CD4-positive, alpha-beta T cell (primary cell): Measurements from ENCODE around the gene TBC1D23. TPM values are rescaled to one million over a fixed set of nuclear protein-coding genes. Genes with fewer than 3 reads are reported as not detected.

Experiments used
- ATAC-seq: fragments of 200-7000 bp; cut with Tn5 transposase; one replicate; pipeline ENCODE4 v1.10.0; 2022; ENCODE audit warnings: mild to moderate bottlenecking; ENCODE audit not compliant: poor library complexity
- CTCF ChIA-PET: fragments of 350-600 bp; sonication (Branson Sonifier 250); formaldehyde crosslinking; loops from one replicate; lab custom pipeline; 2021; ENCODE audit warnings: antibody characterized with exemption, inconsistent platforms; lab: Charles Lee
- POLR2A ChIA-PET: fragments of 350-600 bp; sonication (Branson Sonifier 250); formaldehyde crosslinking; loops from one replicate; lab custom pipeline; 2021; ENCODE audit warnings: antibody characterized with exemption, inconsistent platforms; lab: Charles Lee
- DNase-seq, 14 experiments: peaks; one replicate each; pipeline ENCODE4 v3.0.0-alpha.2; 2013 to 2020; ENCODE audit warnings: mixed read lengths in 2 of 14
- H3K27ac ChIP-seq, 2 donors: one replicate each; pipeline versions ENCODE4 v1.5.1 to v1.7.0; 2013; ENCODE audit warnings: low read length in 2 of 2, low read depth in 1 of 2, mild to moderate bottlenecking in 1 of 2
- H3K27me3 ChIP-seq, 2 experiments: 1 replicate in 1 of 2; 2 replicates in 1 of 2; pipeline versions ENCODE4 v1.6.1 to v1.7.0; 2013; ENCODE audit warnings: low read length in 2 of 2, control low read depth in 1 of 2, mild to moderate bottlenecking in 1 of 2, moderate library complexity in 1 of 2; ENCODE audit not compliant: insufficient read depth in 2 of 2, control insufficient read depth in 1 of 2
- H3K36me3 ChIP-seq: one replicate; pipeline ENCODE4 v1.6.1; 2013; ENCODE audit warnings: low read length, control low read depth; ENCODE audit not compliant: insufficient read depth
- H3K4me1 ChIP-seq: one replicate; pipeline ENCODE4 v1.6.1; 2013; ENCODE audit warnings: low read length, control low read depth; ENCODE audit not compliant: insufficient read depth
- H3K4me3 ChIP-seq: one replicate; pipeline ENCODE4 v1.5.1; 2013; ENCODE audit warnings: mild to moderate bottlenecking, low read length, moderate library complexity
- H3K9me3 ChIP-seq, 2 experiments: 1 replicate in 1 of 2; 2 replicates in 1 of 2; pipeline versions ENCODE4 v1.6.1 to v1.7.0; 2013; ENCODE audit warnings: low read length in 2 of 2, mild to moderate bottlenecking in 2 of 2, control low read depth in 1 of 2, moderate library complexity in 1 of 2; ENCODE audit not compliant: control insufficient read depth in 1 of 2, insufficient read depth in 1 of 2
- H3K27ac Mint-ChIP-seq: one replicate; pipeline ENCODE4 v1.8.0; 2020; ENCODE audit warnings: mixed read lengths
- H3K27me3 Mint-ChIP-seq: one replicate; pipeline ENCODE4 v1.8.0; 2021; ENCODE audit warnings: mixed read lengths
- H3K36me3 Mint-ChIP-seq: one replicate; pipeline ENCODE4 v1.8.0; 2021; ENCODE audit warnings: low read depth, mixed read lengths
- H3K4me1 Mint-ChIP-seq: one replicate; pipeline ENCODE4 v1.8.0; 2021; ENCODE audit warnings: low read depth, mixed read lengths
- H3K4me3 Mint-ChIP-seq: one replicate; pipeline ENCODE4 v1.8.0; 2020; ENCODE audit warnings: mild to moderate bottlenecking, mixed read lengths
- H3K9me3 Mint-ChIP-seq: one replicate; pipeline ENCODE4 v1.8.0; 2020; ENCODE audit warnings: mixed read lengths
- CTCF ChIP-seq: fragments of 200-600 bp; IDR thresholded peaks from one replicate; pipeline ENCODE4 v1.8.0; 2022; ENCODE audit warnings: antibody characterized with exemption, mild to moderate bottlenecking
- intact Hi-C, 2 experiments: fragments of 100-400 bp; cut with DNase I in 1 of 2; cut with micrococcal nuclease in 1 of 2; formaldehyde crosslinking; loops; one replicate each; pipeline versions ENCODE4 v1.15.1 to v1.9.0; 2023 to 2025; cut with DNase I, micrococcal nuclease
- total RNA-seq, 174 experiments: library from RNA in 2 of 174; stranded (reverse) in 2 of 174; gene quantifications; one replicate each; pipeline ENCODE4 v1.2.3 and lab custom pipeline; 2021 to 2026

TBC1D23 gene
- total RNA-seq, 2 experiments from 2014 or later, result 31.8 to 34.8 TPM

GRCh38 chr3:100266531-100266930, 5.7 kb downstream of the TBC1D23 start:
- H3K27me3 Mint-ChIP-seq, result no peaks in the 10 kb centered on the region
- Histone ChIP-seq H3K27me3 (no peaks in the 10 kb centered on the region), H3K9me3 (no peaks in the 10 kb centered on the region), H3K4me1 (peaks cover 14% of the 10 kb centered on the region), H3K36me3 (no peaks in the 10 kb centered on the region), H3K27ac (no peak overlapping the region), H3K4me3 (no peak overlapping the region)
- DNase-seq (no peak), ATAC-seq (no peak)
- H3K36me3 Mint-ChIP-seq, result peaks cover 12% of the 10 kb centered on the region
- H3K4me1 Mint-ChIP-seq, result peaks cover 57% of the 10 kb centered on the region
- no peaks in the 10 kb centered on the region for H3K9me3 Mint-ChIP-seq
- H3K4me3 Mint-ChIP-seq, result no peak overlapping the region
- POLR2A ChIA-PET, result no interaction called here
- intact Hi-C loops, result loop anchor here in 1 of 2 experiments (10.0 kb wide), 1 partner anchor 1418 kb away; the partner anchor contains the start of gene RPL24
- no peak overlapping the region for H3K27ac Mint-ChIP-seq
- TF ChIP-seq CTCF, result no peak
- CTCF ChIA-PET, result no interaction called here

GRCh38 chr3:100268156-100268555, 7.4 kb downstream of the TBC1D23 start:
- H3K9me3 ChIP-seq, result no peaks in the 10 kb centered on the region
- CTCF ChIA-PET, result no interaction called here
- no peak overlapping the region for H3K27ac ChIP-seq
- POLR2A ChIA-PET, result no interaction called here
- intact Hi-C loops, result loop anchor here in 1 of 2 experiments (10.0 kb wide), 1 partner anchor 1417 kb away; the partner anchor contains the start of gene RPL24
- H3K4me1 ChIP-seq, result peaks cover 4% of the 10 kb centered on the region
- Mint-ChIP-seq H3K27ac (no peak overlapping the region), H3K36me3 (peaks cover 1% of the 10 kb centered on the region), H3K4me3 (no peak overlapping the region), H3K27me3 (no peaks in the 10 kb centered on the region), H3K9me3 (no peaks in the 10 kb centered on the region), H3K4me1 (peaks cover 53% of the 10 kb centered on the region)
- H3K4me3 ChIP-seq, result no peak overlapping the region
- ATAC-seq (no peak), DNase-seq (no peak)
- H3K27me3 ChIP-seq, result no peaks in the 10 kb centered on the region
- H3K36me3 ChIP-seq, result no peaks in the 10 kb centered on the region
- TF ChIP-seq CTCF, result no peak

- intact Hi-C loops, result loop anchor here in 1 of 2 experiments (10.0 kb wide), 1 partner anchor 1416 kb away; the partner anchor contains the start of gene RPL24
Measured at GRCh38 chr3:100269001-100269400, 8.2 kb downstream of the TBC1D23 start.

More at GRCh38 chr3:100269001-100269400, 8.2 kb downstream of the TBC1D23 start:
- no peak for TF ChIP-seq CTCF
- POLR2A ChIA-PET, result interaction anchor here (2.3 kb wide), 1 partner anchor 8 kb away, joined by 9 read pairs; the partner anchor contains the start of gene TBC1D23
- Mint-ChIP-seq H3K4me1 (peaks cover 50% of the 10 kb centered on the region), H3K36me3 (no peaks in the 10 kb centered on the region), H3K27ac (no peak overlapping the region), H3K4me3 (no peak overlapping the region), H3K27me3 (no peaks in the 10 kb centered on the region), H3K9me3 (no peaks in the 10 kb centered on the region)
- H3K4me3 ChIP-seq, result no peak overlapping the region
- H3K4me1 ChIP-seq, result peaks cover 2% of the 10 kb centered on the region
- H3K9me3 ChIP-seq, result no peaks in the 10 kb centered on the region
- H3K27me3 ChIP-seq, result no peaks in the 10 kb centered on the region
- H3K36me3 ChIP-seq, result no peaks in the 10 kb centered on the region
- ATAC-seq, result no peak
- no peak overlapping the region for H3K27ac ChIP-seq
- CTCF ChIA-PET, result no interaction called here
- DNase-seq, result no peak
